IMR-90 (cell line): ENCODE data around the gene ALDH1A2. TPM values are rescaled to one million over a fixed set of nuclear protein-coding genes. Genes with fewer than 3 reads are reported as not detected.

Source experiments
- ATAC-seq: fragments of 200-7000 bp; cut with Tn5 transposase; 2 replicates; pipeline ENCODE4 v1.9.1; 2020; ENCODE audit warnings: low read depth, mild to moderate bottlenecking, moderate library complexity
- BruUV-seq: library from RNA; stranded (reverse); fragments of 400-500 nt; replicated peaks from 2 replicates; lab custom pipeline; 2021; lab: Mats Ljungman, UMichigan
- CTCF ChIA-PET: fragments of 300-600 bp; formaldehyde crosslinking; extraction: SDS; loops from one replicate; lab custom pipeline; 2021; ENCODE audit warnings: antibody characterized with exemption; lab: Yijun Ruan, JAX
- POLR2A ChIA-PET: fragments of 300-600 bp; sonication (Branson Sonifier 250); formaldehyde crosslinking; loops from one replicate; lab custom pipeline; 2022; ENCODE audit warnings: antibody characterized with exemption; ENCODE audit not compliant: unreplicated experiment; lab: Charles Lee
- DNase-seq: peaks from one replicate; pipeline ENCODE4 v3.0.0; 2013
- H2AFZ ChIP-seq: replicated peaks from 2 replicates; pipeline ENCODE3; 2013; ENCODE audit warnings: low read length, mild to moderate bottlenecking; ENCODE audit not compliant: poor library complexity
- H2AK5ac ChIP-seq: 2 replicates; pipeline ENCODE4 v1.6.1; 2013; ENCODE audit warnings: low read depth, low read length, inconsistent platforms
- H2AK9ac ChIP-seq: replicated peaks from 2 replicates; pipeline ENCODE3; 2013; ENCODE audit warnings: mild to moderate bottlenecking, low read depth, low read length, moderate library complexity; ENCODE audit not compliant: poor library complexity
- H2BK120ac ChIP-seq: 2 replicates; pipeline ENCODE4 v1.6.1; 2013; ENCODE audit warnings: low read depth, low read length, inconsistent platforms
- H2BK15ac ChIP-seq: 3 replicates; pipeline ENCODE4 v1.6.1; 2013; ENCODE audit warnings: low read depth, low read length, inconsistent platforms
- H2BK20ac ChIP-seq: 2 replicates; pipeline ENCODE4 v1.6.1; 2013; ENCODE audit warnings: low read depth, mild to moderate bottlenecking, inconsistent platforms, low read length, moderate library complexity
- H2BK5ac ChIP-seq: 2 replicates; pipeline ENCODE4 v1.6.1; 2013; ENCODE audit warnings: mild to moderate bottlenecking, low read depth, low read length, inconsistent platforms; ENCODE audit not compliant: poor library complexity, severe bottlenecking
- H3K14ac ChIP-seq: replicated peaks from 2 replicates; pipeline ENCODE4 v1.6.1; 2013; ENCODE audit warnings: low read depth, low read length, inconsistent platforms
- H3K18ac ChIP-seq: 2 replicates; pipeline ENCODE4 v1.6.1; 2013; ENCODE audit warnings: low read depth, low read length, control low read depth
- H3K23ac ChIP-seq: 2 replicates; pipeline ENCODE4 v1.6.1; 2013; ENCODE audit warnings: low read depth, low read length, inconsistent platforms
- H3K27ac ChIP-seq: 2 replicates; pipeline ENCODE4 v1.5.1; 2013; ENCODE audit warnings: mild to moderate bottlenecking, control low read depth, low read length; ENCODE audit not compliant: insufficient read depth
- H3K27me3 ChIP-seq: 2 replicates; pipeline ENCODE4 v1.6.1; 2013; ENCODE audit warnings: low read length; ENCODE audit not compliant: control insufficient read depth, insufficient read depth
- H3K36me3 ChIP-seq: 2 replicates; pipeline ENCODE4 v1.6.1; 2013; ENCODE audit warnings: low read length, mixed read lengths; ENCODE audit not compliant: control insufficient read depth, insufficient read depth
- H3K4ac ChIP-seq: 2 replicates; pipeline ENCODE4 v1.6.1; 2013; ENCODE audit warnings: low read depth, low read length, inconsistent platforms
- H3K4me1 ChIP-seq: 2 replicates; pipeline ENCODE4 v1.6.1; 2013; ENCODE audit warnings: low read length, mixed read lengths; ENCODE audit not compliant: control insufficient read depth, insufficient read depth
- H3K4me2 ChIP-seq: 2 replicates; pipeline ENCODE4 v1.6.1; 2013; ENCODE audit warnings: low read depth, mild to moderate bottlenecking, control low read depth, low read length, moderate library complexity
- H3K4me3 ChIP-seq: 2 replicates; pipeline ENCODE4 v1.5.1; 2013; ENCODE audit warnings: low read depth, mild to moderate bottlenecking, control low read depth, low read length, moderate library complexity; ENCODE audit not compliant: insufficient read depth
- H3K56ac ChIP-seq: 2 replicates; pipeline ENCODE4 v1.6.1; 2013; ENCODE audit warnings: low read length, inconsistent platforms; ENCODE audit not compliant: insufficient read depth; ENCODE audit errors: extremely low read depth
- H3K79me1 ChIP-seq, 2 experiments: 2 replicates each; pipeline ENCODE4 v1.6.1; 2013; ENCODE audit warnings: low read length in 2 of 2, inconsistent platforms in 1 of 2, low read depth in 1 of 2
- H3K9ac ChIP-seq: 2 replicates; pipeline ENCODE4 v1.6.1; 2013; ENCODE audit warnings: low read depth, low read length, control low read depth
- H3K9me1 ChIP-seq: 2 replicates; pipeline ENCODE4 v1.6.1; 2013; ENCODE audit warnings: low read length, inconsistent platforms; ENCODE audit not compliant: insufficient read depth
- H3K9me3 ChIP-seq: 2 replicates; pipeline ENCODE4 v1.6.1; 2013; ENCODE audit warnings: low read length; ENCODE audit not compliant: control insufficient read depth, insufficient read depth
- H4K20me1 ChIP-seq: 2 replicates; pipeline ENCODE4 v1.6.1; 2013; ENCODE audit warnings: low read length, inconsistent platforms; ENCODE audit not compliant: insufficient read depth
- H4K5ac ChIP-seq: 2 replicates; pipeline ENCODE4 v1.6.1; 2013; ENCODE audit warnings: mild to moderate bottlenecking, low read depth, low read length, control low read depth
- H4K8ac ChIP-seq, 2 experiments: 2 replicates each; pipeline ENCODE4 v1.6.1; 2013; ENCODE audit warnings: low read depth in 2 of 2, low read length in 2 of 2, control low read depth in 1 of 2, inconsistent platforms in 1 of 2
- H4K91ac ChIP-seq: 2 replicates; pipeline ENCODE4 v1.6.1; 2013; ENCODE audit warnings: low read depth, low read length, inconsistent platforms; ENCODE audit not compliant: insufficient read depth
- BHLHE40 ChIP-seq: fragments of 150-350 bp; IDR thresholded peaks from 2 replicates; pipeline ENCODE4 v1.6.1; 2016; ENCODE audit warnings: mild to moderate bottlenecking, low read depth, low read length
- CEBPB ChIP-seq: IDR thresholded peaks from 2 replicates; pipeline ENCODE4 v1.6.1; 2012; ENCODE audit warnings: low read depth, low read length, improper control_type of control experiment
- CHD1 ChIP-seq: IDR thresholded peaks from 2 replicates; pipeline ENCODE4 v1.6.1; 2012; ENCODE audit warnings: low read depth, low read length, improper control_type of control experiment
- CTCF ChIP-seq: conservative IDR thresholded peaks from 2 replicates; pipeline ENCODE4 v1.5.1; 2012; ENCODE audit warnings: mild to moderate bottlenecking, low read depth, low read length, improper control_type of control experiment
- FOS ChIP-seq: fragments of 150-350 bp; IDR thresholded peaks from 2 replicates; pipeline ENCODE4 v1.6.1; 2016; ENCODE audit warnings: low read depth, low read length
- MAFK ChIP-seq: IDR thresholded peaks from 2 replicates; pipeline ENCODE4 v1.6.1; 2012; ENCODE audit warnings: low read depth, low read length, improper control_type of control experiment
- MXI1 ChIP-seq: IDR thresholded peaks from 2 replicates; pipeline ENCODE4 v1.6.1; 2012; ENCODE audit warnings: low read depth, mild to moderate bottlenecking, low read length, moderate library complexity, borderline replicate concordance
- NFE2L2 ChIP-seq: fragments of 150-350 bp; IDR thresholded peaks from 2 replicates; pipeline ENCODE4 v1.6.1; 2016; ENCODE audit warnings: low read depth, mild to moderate bottlenecking, low read length
- POLR2A ChIP-seq: IDR thresholded peaks from 2 replicates; pipeline ENCODE4 v1.6.1; 2012; ENCODE audit warnings: mild to moderate bottlenecking, low read depth, low read length
- RAD21 ChIP-seq: IDR thresholded peaks from 2 replicates; pipeline ENCODE4 v1.6.1; 2012; ENCODE audit warnings: low read length, improper control_type of control experiment
- RCOR1 ChIP-seq: IDR thresholded peaks from 2 replicates; pipeline ENCODE4 v1.6.1; 2012; ENCODE audit warnings: mild to moderate bottlenecking, low read length, improper control_type of control experiment; ENCODE audit not compliant: insufficient replicate concordance
- RFX5 ChIP-seq: IDR thresholded peaks from 2 replicates; pipeline ENCODE4 v1.8.0; 2012; ENCODE audit warnings: low read depth, mild to moderate bottlenecking, low read length, moderate library complexity
- SMC3 ChIP-seq: fragments of 150-350 bp; IDR thresholded peaks from 2 replicates; pipeline ENCODE4 v1.6.1; 2016; ENCODE audit warnings: low read depth, mild to moderate bottlenecking, antibody characterized with exemption, low read length, moderate library complexity
- USF2 ChIP-seq: fragments of 150-350 bp; IDR thresholded peaks from 2 replicates; pipeline ENCODE4 v1.6.1; 2017; ENCODE audit warnings: mild to moderate bottlenecking, antibody characterized with exemption, low read length, low read depth
- dilution Hi-C: fragments of 300-500 bp; cut with HindIII; formaldehyde crosslinking; loops from one replicate; pipeline ENCODE4 v1.14.3; 2018; ENCODE audit warnings: low sequenced_read_pairs; ENCODE audit not compliant: unreplicated experiment
- in situ Hi-C: fragments of 300-500 bp; cut with MboI; formaldehyde crosslinking; loops from 3 replicates; pipeline ENCODE4 v1.14.3; 2019; ENCODE audit warnings: low sequenced_read_pairs, inconsistent platforms, mixed read lengths
- intact Hi-C: fragments of 100-400 bp; cut with micrococcal nuclease; formaldehyde crosslinking; loops from 2 replicates; pipeline ENCODE4 v1.10.0; 2022
- polyA plus RNA-seq, 3 experiments: library from polyadenylated mRNA; depleted of rRNA; stranded (reverse); fragments of >200 nt; gene quantifications; 2 replicates each; pipeline ENCODE4 v1.2.3, GENCODE V29; 2012; ENCODE audit warnings: low replicate concordance in 1 of 3
- total RNA-seq: library from RNA; depleted of rRNA; stranded (reverse); fragments of >200 nt; gene quantifications from 2 replicates; pipeline ENCODE4 v1.2.3, GENCODE V29; 2012
- TF ChIP-seq, protein P1 (sequence below): fragments of 150-350 bp; IDR thresholded peaks from 2 replicates; pipeline ENCODE4 v1.6.1; 2016; ENCODE audit warnings: low read depth, mild to moderate bottlenecking, low read length, moderate library complexity, borderline replicate concordance

ALDH1A2 gene
- total and polyA plus RNA-seq, 2 of the 4 experiments (the other 2 are of a cell fraction) = not detected

DNA sequence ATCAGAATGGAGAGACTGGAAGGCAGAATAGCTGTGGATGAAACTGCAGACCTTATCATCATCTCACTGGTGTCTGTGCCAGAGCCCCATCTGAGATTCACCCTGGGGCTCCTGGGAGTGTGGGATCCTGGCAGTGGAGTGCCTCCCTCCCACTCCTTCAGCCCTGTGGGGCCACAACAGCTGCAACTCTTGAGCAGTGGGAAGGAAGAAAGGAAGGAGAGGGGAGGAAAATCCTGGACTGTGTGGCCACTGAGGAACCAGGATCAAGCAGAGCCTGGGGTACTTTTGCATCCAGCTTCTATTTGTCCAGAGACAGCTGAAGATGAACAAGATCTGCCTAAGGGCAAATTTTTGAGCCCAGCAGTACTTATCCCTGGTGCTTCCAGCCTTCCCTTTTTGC lies 13.1 kb upstream of the ALDH1A2 start:
- Histone ChIP-seq H3K4me3 (no peak overlapping the region), H3K27ac (no peak overlapping the region), H2BK15ac (no peak overlapping the region), H4K5ac (no peak overlapping the region), H3K18ac (no peak overlapping the region), H2AK9ac (no peak overlapping the region), H2BK120ac (no peak overlapping the region), H3K36me3 (no peaks in the 10 kb centered on the region), H3K14ac (no peak overlapping the region), H2AK5ac (no peak overlapping the region), H4K91ac (no peak overlapping the region), H2BK5ac (no peak overlapping the region), H2BK20ac (no peak overlapping the region), H3K4me1 (no peaks in the 10 kb centered on the region), H3K56ac (no peak overlapping the region), H3K9ac (no peak overlapping the region), H2AFZ (no peak overlapping the region), H3K79me1 (no peaks in the 10 kb centered on the region), H3K4me2 (no peak overlapping the region), H4K8ac (no peak overlapping the region), H3K9me3 (no peaks in the 10 kb centered on the region), H3K9me1 (no peaks in the 10 kb centered on the region), H3K4ac (no peak overlapping the region), H4K20me1 (no peaks in the 10 kb centered on the region), H3K23ac (no peak overlapping the region), H3K27me3 (peaks cover 5% of the 10 kb centered on the region)
- no peak for ATAC-seq
- ChIA-PET CTCF (no interaction called here), POLR2A (no interaction called here)
- no TSS peak for BruUV-seq
- in situ Hi-C loops (no loop called here), intact Hi-C loops (loop anchor here (10.0 kb wide), 2 partner anchors 414 to 514 kb away; no protein-coding TSS in a partner anchor), dilution Hi-C loops (no loop called here)
- DNase-seq = no peak
- TF ChIP-seq CEBPB (no peak), RCOR1 (no peak), CTCF (no peak), USF2 (no peak), NFE2L2 (no peak), MXI1 (no peak), FOS (no peak), RFX5 (no peak), CHD1 (no peak), RAD21 (no peak), POLR2A (no peak), MAFK (no peak), BHLHE40 (no peak), SMC3 (no peak)
- TF ChIP-seq, protein P1, sequence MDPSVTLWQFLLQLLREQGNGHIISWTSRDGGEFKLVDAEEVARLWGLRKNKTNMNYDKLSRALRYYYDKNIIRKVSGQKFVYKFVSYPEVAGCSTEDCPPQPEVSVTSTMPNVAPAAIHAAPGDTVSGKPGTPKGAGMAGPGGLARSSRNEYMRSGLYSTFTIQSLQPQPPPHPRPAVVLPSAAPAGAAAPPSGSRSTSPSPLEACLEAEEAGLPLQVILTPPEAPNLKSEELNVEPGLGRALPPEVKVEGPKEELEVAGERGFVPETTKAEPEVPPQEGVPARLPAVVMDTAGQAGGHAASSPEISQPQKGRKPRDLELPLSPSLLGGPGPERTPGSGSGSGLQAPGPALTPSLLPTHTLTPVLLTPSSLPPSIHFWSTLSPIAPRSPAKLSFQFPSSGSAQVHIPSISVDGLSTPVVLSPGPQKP = no peak
